Ishikawa (cell line): Measurements from ENCODE around the gene THSD7A.

ENCODE experiments used
- CREB1 ChIP-seq: IDR thresholded peaks from 2 replicates; pipeline ENCODE4 v1.6.1; 2012; ENCODE audit warnings: low read depth
- EGR1 ChIP-seq: IDR thresholded peaks from 2 replicates; pipeline ENCODE4 v1.6.1; 2012
- MAX ChIP-seq: IDR thresholded peaks from 2 replicates; pipeline ENCODE4 v1.6.1; 2012
- USF1 ChIP-seq: IDR thresholded peaks from 2 replicates; pipeline ENCODE4 v1.6.1; 2012

DNA sequence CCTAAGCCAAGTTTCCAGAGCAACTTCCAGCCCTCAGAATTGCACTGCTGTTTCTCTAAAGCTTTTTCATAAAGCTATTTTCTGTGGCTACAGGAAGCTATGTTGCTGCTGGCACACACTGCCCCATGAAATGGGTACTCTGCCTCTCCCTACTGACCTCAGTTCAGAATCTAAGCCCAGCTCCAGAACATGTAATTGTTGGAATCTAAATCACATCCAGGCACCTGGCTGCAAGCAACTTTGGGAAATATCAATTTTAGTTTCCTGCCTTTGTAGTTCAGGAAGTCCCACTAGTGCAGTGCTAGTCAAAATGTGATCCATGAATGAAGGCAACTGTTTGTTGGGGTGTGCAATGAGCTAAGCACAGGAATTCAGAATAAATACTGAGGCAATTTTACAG lies 226.2 kb downstream of the THSD7A start:
- TF ChIP-seq MAX (no peak), EGR1 (no peak), CREB1 (no peak), USF1 (no peak)
